Endodermal cell (in vitro differentiated cells): ENCODE results near the gene CADM3. TPM values are rescaled to one million over a fixed set of nuclear protein-coding genes. Genes with fewer than 3 reads are reported as not detected.
A peak's percentile ranks its signal among the peaks of the same experiment; 100 is the strongest.

Experiments used
- DNase-seq: peaks from one replicate; pipeline ENCODE4 v3.0.0-alpha.2; 2017
- H3K27ac ChIP-seq: 2 replicates; pipeline ENCODE4 v1.5.1; 2013; ENCODE audit warnings: mild to moderate bottlenecking, low read depth, low read length, moderate library complexity
- H3K27me3 ChIP-seq: 2 replicates; pipeline ENCODE4 v1.6.1; 2013; ENCODE audit warnings: mild to moderate bottlenecking, low read length, moderate library complexity; ENCODE audit not compliant: insufficient read depth, control insufficient read depth, poor library complexity, severe bottlenecking
- H3K36me3 ChIP-seq: 2 replicates; pipeline ENCODE4 v1.7.0; 2013; ENCODE audit warnings: mild to moderate bottlenecking, low read length, moderate library complexity; ENCODE audit not compliant: control insufficient read depth, insufficient read depth
- H3K4me1 ChIP-seq: one replicate; pipeline ENCODE4 v1.7.0; 2013; ENCODE audit warnings: low read length; ENCODE audit not compliant: control insufficient read depth, insufficient read depth
- H3K4me3 ChIP-seq: 2 replicates; pipeline ENCODE4 v1.5.1; 2013; ENCODE audit warnings: mild to moderate bottlenecking, low read length, moderate library complexity
- H3K9ac ChIP-seq: 2 replicates; pipeline ENCODE4 v1.6.1; 2013; ENCODE audit warnings: mild to moderate bottlenecking, low read length, moderate library complexity; ENCODE audit not compliant: poor library complexity, severe bottlenecking; ENCODE audit errors: extremely low read depth
- H3K9me3 ChIP-seq: 2 replicates; pipeline ENCODE4 v1.6.1; 2013; ENCODE audit warnings: mild to moderate bottlenecking, low read length, moderate library complexity; ENCODE audit not compliant: control insufficient read depth
- H3K27ac Mint-ChIP-seq: 2 replicates; pipeline ENCODE4 v1.8.0; 2020; ENCODE audit warnings: mixed read lengths
- H3K27me3 Mint-ChIP-seq: 2 replicates; pipeline ENCODE4 v1.8.0; 2021; ENCODE audit warnings: mild to moderate bottlenecking, mixed read lengths; ENCODE audit not compliant: insufficient read depth
- H3K36me3 Mint-ChIP-seq: 2 replicates; pipeline ENCODE4 v1.8.0; 2020; ENCODE audit warnings: low read depth, mixed read lengths
- H3K4me1 Mint-ChIP-seq: 2 replicates; pipeline ENCODE4 v1.8.0; 2020; ENCODE audit warnings: mixed read lengths
- H3K4me3 Mint-ChIP-seq: 2 replicates; pipeline ENCODE4 v1.8.0; 2020; ENCODE audit warnings: mild to moderate bottlenecking, moderate library complexity, mixed read lengths
- H3K9me3 Mint-ChIP-seq: 2 replicates; pipeline ENCODE4 v1.8.0; 2020; ENCODE audit warnings: mild to moderate bottlenecking, mixed read lengths
- WGBS, 2 experiments: methylation state at CpG; one replicate each; pipeline versions ENCODE4 v1.1.5 to v1.1.7; 2013; ENCODE audit warnings: missing lambda C conversion rate in 2 of 2, mixed read lengths in 1 of 2; ENCODE audit not compliant: insufficient coverage in 1 of 2, insufficient read length in 1 of 2; 5-methylcytosine and 5-hydroxymethylcytosine counted together
- total RNA-seq, 2 donors: library from RNA; stranded (reverse); fragmentation: NEBNext Ultra II Directional in 1 of 2; extraction: Animal tissue kit (Norgen Biotek cat#: 25700) in 1 of 2; gene quantifications; 2 replicates in 1 of 2; 3 replicates in 1 of 2; pipeline ENCODE4 v1.2.1, GENCODE V29; 2021
- TF ChIP-seq, protein P1 (sequence below): fragments of 200-600 bp; sonication (generic); conservative IDR thresholded peaks from 2 replicates; pipeline ENCODE4 v1.5.0; 2021; ENCODE audit warnings: antibody characterized with exemption, mild to moderate bottlenecking

The CADM3 gene
- total RNA-seq, 2 donors from 2014 or later: 2.4 to 4.0 TPM

DNA sequence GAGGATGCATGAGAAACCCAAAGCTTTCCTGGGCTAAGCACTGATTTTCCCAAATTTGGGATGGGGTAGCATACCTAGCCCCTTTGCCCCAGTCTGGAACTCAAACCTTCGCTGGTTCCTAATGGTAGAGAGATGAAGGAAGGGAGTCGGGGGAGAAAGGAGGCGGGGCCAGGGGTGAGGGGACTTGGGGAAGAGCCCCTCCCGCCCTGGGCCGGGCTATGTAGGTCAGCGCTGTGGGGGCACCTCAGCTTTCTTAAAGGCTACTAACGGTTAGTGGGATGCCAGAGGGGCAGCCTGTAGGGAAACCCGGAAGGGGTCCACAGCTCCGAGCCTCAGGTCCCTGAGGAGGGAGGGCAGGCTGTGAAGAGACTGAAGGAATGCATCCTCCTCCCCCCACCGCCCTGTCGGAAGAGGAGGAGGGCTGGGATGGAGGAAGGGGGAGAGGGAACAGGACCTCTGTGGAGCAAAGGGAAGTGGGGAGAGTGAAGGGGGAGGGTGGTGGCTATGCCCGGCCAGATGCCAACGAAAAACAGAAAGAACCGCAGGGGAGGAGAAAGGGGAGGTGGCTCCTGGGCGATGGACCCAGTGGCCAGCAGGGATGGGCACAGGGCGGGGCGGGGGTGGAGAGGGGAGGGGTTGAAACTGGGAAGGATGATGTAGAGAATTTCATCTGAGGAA, 1.3 kb downstream of the CADM3 start:
- 8% methylated on average over 4 to 17 of the region's 17 CpGs for WGBS, 2 experiments

GRCh38 chr1:159173320-159173719, 1.9 kb downstream of the CADM3 start:
- H3K27me3 Mint-ChIP-seq: peaks cover 67% of the 10 kb centered on the region

More for the DNA sequence above, 1.3 kb downstream of the CADM3 start:
- no peaks in the 10 kb centered on the region for H3K9me3 ChIP-seq
- DNase-seq: peak; percentile 82
- H3K36me3 ChIP-seq: no peaks in the 10 kb centered on the region
- Mint-ChIP-seq H3K27ac (no peak overlapping the region), H3K4me3 (peak overlapping the region; percentile 62), H3K9me3 (no peaks in the 10 kb centered on the region), H3K4me1 (peaks cover 7% of the 10 kb centered on the region), H3K27me3 (peaks cover 71% of the 10 kb centered on the region), H3K36me3 (no peaks in the 10 kb centered on the region)
- TF ChIP-seq, protein P1, sequence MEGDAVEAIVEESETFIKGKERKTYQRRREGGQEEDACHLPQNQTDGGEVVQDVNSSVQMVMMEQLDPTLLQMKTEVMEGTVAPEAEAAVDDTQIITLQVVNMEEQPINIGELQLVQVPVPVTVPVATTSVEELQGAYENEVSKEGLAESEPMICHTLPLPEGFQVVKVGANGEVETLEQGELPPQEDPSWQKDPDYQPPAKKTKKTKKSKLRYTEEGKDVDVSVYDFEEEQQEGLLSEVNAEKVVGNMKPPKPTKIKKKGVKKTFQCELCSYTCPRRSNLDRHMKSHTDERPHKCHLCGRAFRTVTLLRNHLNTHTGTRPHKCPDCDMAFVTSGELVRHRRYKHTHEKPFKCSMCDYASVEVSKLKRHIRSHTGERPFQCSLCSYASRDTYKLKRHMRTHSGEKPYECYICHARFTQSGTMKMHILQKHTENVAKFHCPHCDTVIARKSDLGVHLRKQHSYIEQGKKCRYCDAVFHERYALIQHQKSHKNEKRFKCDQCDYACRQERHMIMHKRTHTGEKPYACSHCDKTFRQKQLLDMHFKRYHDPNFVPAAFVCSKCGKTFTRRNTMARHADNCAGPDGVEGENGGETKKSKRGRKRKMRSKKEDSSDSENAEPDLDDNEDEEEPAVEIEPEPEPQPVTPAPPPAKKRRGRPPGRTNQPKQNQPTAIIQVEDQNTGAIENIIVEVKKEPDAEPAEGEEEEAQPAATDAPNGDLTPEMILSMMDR: no peak
- H3K27me3 ChIP-seq: peaks cover 53% of the 10 kb centered on the region
- no peaks in the 10 kb centered on the region for H3K4me1 ChIP-seq
- no peak overlapping the region for H3K27ac ChIP-seq
- H3K9ac ChIP-seq: no peak overlapping the region
- peak overlapping the region; percentile 87 for H3K4me3 ChIP-seq

DNA sequence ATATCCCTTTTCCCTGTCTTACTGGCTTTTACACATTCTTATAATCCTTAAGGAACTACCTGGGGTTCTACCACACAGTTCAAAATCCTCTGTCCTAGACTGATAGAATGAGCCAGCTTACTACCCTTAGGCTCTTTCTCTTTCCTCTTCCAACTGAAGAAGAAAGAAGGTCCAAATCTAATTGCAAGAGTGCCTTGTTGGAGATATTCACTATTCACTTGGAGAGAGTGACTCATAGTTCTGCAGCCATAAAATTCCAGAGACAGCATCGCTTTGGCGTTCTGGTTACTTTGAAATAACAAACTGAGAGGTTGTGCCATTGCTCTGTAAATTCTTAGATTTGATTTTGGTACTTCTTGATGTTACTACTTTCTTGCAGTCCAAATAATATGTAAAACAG, 4.2 kb downstream of the CADM3 start:
- H3K27ac Mint-ChIP-seq: no peak overlapping the region
- Histone ChIP-seq H3K36me3 (no peaks in the 10 kb centered on the region), H3K9me3 (no peaks in the 10 kb centered on the region), H3K4me3 (no peak overlapping the region), H3K9ac (no peak overlapping the region), H3K27me3 (peaks cover 38% of the 10 kb centered on the region), H3K27ac (no peak overlapping the region), H3K4me1 (no peaks in the 10 kb centered on the region)
- H3K4me3 Mint-ChIP-seq: no peak overlapping the region
- peaks cover 47% of the 10 kb centered on the region for H3K27me3 Mint-ChIP-seq
- no peaks in the 10 kb centered on the region for H3K9me3 Mint-ChIP-seq
- H3K4me1 Mint-ChIP-seq: peaks cover 7% of the 10 kb centered on the region
- 66 to 81% methylated on average over 2 of the region's 2 CpGs for WGBS, 2 experiments
- DNase-seq: no peak
- no peaks in the 10 kb centered on the region for H3K36me3 Mint-ChIP-seq
- TF ChIP-seq, protein P1: no peak

More at GRCh38 chr1:159173320-159173719, 1.9 kb downstream of the CADM3 start:
- no peaks in the 10 kb centered on the region for H3K36me3 ChIP-seq
- no peak for DNase-seq
- no peak overlapping the region for H3K27ac ChIP-seq
- H3K27me3 ChIP-seq: peaks cover 53% of the 10 kb centered on the region
- H3K9ac ChIP-seq: no peak overlapping the region
- H3K4me3 ChIP-seq: no peak overlapping the region
- H3K9me3 ChIP-seq: no peaks in the 10 kb centered on the region
- H3K27ac Mint-ChIP-seq: no peak overlapping the region
- H3K36me3 Mint-ChIP-seq: no peaks in the 10 kb centered on the region
- H3K9me3 Mint-ChIP-seq: no peaks in the 10 kb centered on the region
- 42 to 71% methylated on average over 1 to 7 of the region's 7 CpGs for WGBS, 2 experiments
- H3K4me1 ChIP-seq: no peaks in the 10 kb centered on the region
- peaks cover 7% of the 10 kb centered on the region for H3K4me1 Mint-ChIP-seq
- peak overlapping the region; percentile 62 for H3K4me3 Mint-ChIP-seq
- TF ChIP-seq, protein P1: no peak
